SK-N-SH (cell line): ENCODE data around the gene SASH1. TPM values are rescaled to one million over a fixed set of nuclear protein-coding genes. Genes with fewer than 3 reads are reported as not detected.
A peak's percentile ranks its signal among the peaks of the same experiment; 100 is the strongest.

ENCODE experiments used
- CTCF ChIA-PET: fragments of 300-600, 350-600 bp; formaldehyde crosslinking; extraction: SDS; loops from one replicate; lab custom pipeline; 2021; lab: Yijun Ruan, JAX
- POLR2A ChIA-PET: fragments of 350-600 bp; sonication (Branson Sonifier 250); formaldehyde crosslinking; extraction: SDS; loops from one replicate; lab custom pipeline; 2020; ENCODE audit warnings: antibody characterized with exemption, inconsistent platforms; lab: Yijun Ruan, JAX
- DNase-seq: peaks from one replicate; pipeline ENCODE4 v3.0.0; 2012
- H2AFZ ChIP-seq: fragments of 200-600 bp; sonication (generic); 2 replicates; pipeline ENCODE4 v1.8.1; 2016; ENCODE audit warnings: antibody characterized with exemption, mild to moderate bottlenecking, low read depth
- H3F3A ChIP-seq: fragments of 200-600 bp; sonication (generic); replicated peaks from 2 replicates; pipeline ENCODE3; 2016; ENCODE audit warnings: antibody characterized with exemption, mild to moderate bottlenecking; ENCODE audit not compliant: insufficient read depth
- H3K27ac ChIP-seq, 2 experiments: fragments of 200-500 bp in 1 of 2; fragments of 200-600 bp in 1 of 2; sonication (Bioruptor generic) in 1 of 2; sonication (generic), shearing (Covaris generic) in 1 of 2; 2 replicates each; pipeline versions ENCODE4 v1.5.1 to v1.6.1; 2014 to 2016; ENCODE audit warnings: low read depth in 2 of 2, inconsistent platforms in 1 of 2, low read length in 1 of 2, mild to moderate bottlenecking in 1 of 2, mixed read lengths in 1 of 2
- H3K27me3 ChIP-seq: fragments of 200-600 bp; sonication (generic), shearing (Covaris generic); 2 replicates; pipeline ENCODE4 v1.6.1; 2016; ENCODE audit warnings: mixed run types; ENCODE audit not compliant: insufficient read depth
- H3K36me3 ChIP-seq, 2 experiments: fragments of 200-500 bp in 1 of 2; fragments of 200-600 bp in 1 of 2; sonication (Bioruptor generic) in 1 of 2; sonication (generic) in 1 of 2; replicated peaks in 1 of 2; 2 replicates each; pipeline versions ENCODE3 to v1.5.1; 2014 to 2016; ENCODE audit warnings: low read length in 1 of 2, mild to moderate bottlenecking in 1 of 2; ENCODE audit not compliant: insufficient read depth in 2 of 2, control insufficient read depth in 1 of 2
- H3K4me1 ChIP-seq, 2 experiments: fragments of 200-500 bp in 1 of 2; fragments of 200-600 bp in 1 of 2; sonication (Bioruptor generic) in 1 of 2; sonication (generic), shearing (Covaris generic) in 1 of 2; 2 replicates each; pipeline versions ENCODE4 v1.5.1 to v1.6.1; 2014 to 2016; ENCODE audit warnings: low read depth in 1 of 2, low read length in 1 of 2, mixed run types in 1 of 2; ENCODE audit not compliant: insufficient read depth in 2 of 2, control insufficient read depth in 1 of 2
- H3K4me2 ChIP-seq: fragments of 200-600 bp; sonication (generic), shearing (Covaris generic); 2 replicates; pipeline ENCODE4 v1.6.1; 2017; ENCODE audit warnings: mixed run types
- H3K4me3 ChIP-seq, 2 experiments: fragments of 200-500 bp in 1 of 2; fragments of 200-600 bp in 1 of 2; sonication (Bioruptor generic) in 1 of 2; sonication (generic), shearing (Covaris generic) in 1 of 2; 2 replicates each; pipeline versions ENCODE4 v1.5.1 to v1.8.1; 2014 to 2016; ENCODE audit warnings: low read depth in 2 of 2, inconsistent platforms in 1 of 2, low read length in 1 of 2, mild to moderate bottlenecking in 1 of 2, mixed read lengths in 1 of 2, moderate library complexity in 1 of 2
- H3K79me2 ChIP-seq: fragments of 200-600 bp; sonication (generic); 2 replicates; pipeline ENCODE4 v1.8.1; 2017; ENCODE audit warnings: mild to moderate bottlenecking; ENCODE audit not compliant: insufficient read depth
- H3K9ac ChIP-seq: fragments of 200-600 bp; sonication (generic); 2 replicates; pipeline ENCODE4 v1.6.1; 2017; ENCODE audit warnings: mixed run types
- H3K9me2 ChIP-seq: fragments of 200-600 bp; sonication (generic); 2 replicates; pipeline ENCODE4 v1.6.1; 2017; ENCODE audit warnings: mixed run types
- H3K9me3 ChIP-seq: fragments of 200-600 bp; sonication (generic); 2 replicates; pipeline ENCODE4 v1.6.1; 2017; ENCODE audit warnings: mixed run types, mild to moderate bottlenecking, moderate library complexity
- H4K20me1 ChIP-seq: fragments of 200-600 bp; sonication (generic); 2 replicates; pipeline ENCODE4 v1.6.1; 2017; ENCODE audit warnings: mild to moderate bottlenecking, mixed run types; ENCODE audit not compliant: insufficient read depth
- EP300 ChIP-seq, 2 experiments: IDR thresholded peaks; 2 replicates each; pipeline versions ENCODE4 v1.4.0 to v1.6.1; 2012; ENCODE audit warnings: borderline replicate concordance in 1 of 2, low read depth in 1 of 2, low read length in 1 of 2
- FOSL2 ChIP-seq: IDR thresholded peaks from 2 replicates; pipeline ENCODE4 v1.4.0; 2012; ENCODE audit warnings: low read depth, mild to moderate bottlenecking, moderate library complexity, borderline replicate concordance
- FOXJ3 ChIP-seq: sonication (generic); formaldehyde crosslinking; IDR thresholded peaks from 2 replicates; pipeline ENCODE4 v1.5.1; 2020; ENCODE audit warnings: mild to moderate bottlenecking, missing genetic modification reagents
- GATA2 ChIP-seq: sonication (generic); formaldehyde crosslinking; IDR thresholded peaks from 2 replicates; pipeline ENCODE4 v1.5.0; 2020; ENCODE audit warnings: mild to moderate bottlenecking, missing genetic modification reagents
- JUND ChIP-seq: IDR thresholded peaks from 2 replicates; pipeline ENCODE4 v1.4.0; 2012
- NRF1 ChIP-seq: IDR thresholded peaks from 2 replicates; pipeline ENCODE4 v1.6.1; 2012; ENCODE audit warnings: low read depth, mild to moderate bottlenecking, low read length
- POLR2AphosphoS5 ChIP-seq: IDR thresholded peaks from 2 replicates; pipeline ENCODE4 v1.6.1; 2012; ENCODE audit warnings: low read depth, low read length
- RFX5 ChIP-seq: IDR thresholded peaks from 2 replicates; pipeline ENCODE4 v1.6.1; 2012; ENCODE audit warnings: mild to moderate bottlenecking, improper control_type of control experiment, low read length
- RXRA ChIP-seq: IDR thresholded peaks from 2 replicates; pipeline ENCODE4 v1.4.0; 2012; ENCODE audit warnings: low read depth, mild to moderate bottlenecking, borderline replicate concordance
- SMC3 ChIP-seq: IDR thresholded peaks from 2 replicates; pipeline ENCODE4 v1.6.1; 2012; ENCODE audit warnings: low read depth, low read length, improper control_type of control experiment
- TCF12 ChIP-seq: IDR thresholded peaks from 2 replicates; pipeline ENCODE4 v1.4.0; 2012
- TEAD4 ChIP-seq: IDR thresholded peaks from 2 replicates; pipeline ENCODE4 v1.4.0; 2012; ENCODE audit warnings: mild to moderate bottlenecking, borderline replicate concordance; ENCODE audit not compliant: insufficient read depth
- USF1 ChIP-seq: IDR thresholded peaks from 2 replicates; pipeline ENCODE4 v1.4.0; 2012; ENCODE audit warnings: low read depth, borderline replicate concordance
- WGBS: methylation state at CpG from one replicate; pipeline ENCODE4 v1.1.6; 2017; ENCODE audit warnings: low lambda C conversion rate; 5-methylcytosine and 5-hydroxymethylcytosine counted together
- polyA plus RNA-seq, 3 experiments: library from polyadenylated mRNA; depleted of rRNA; stranded (reverse); fragments of >200 nt; gene quantifications; 2 replicates each; pipeline ENCODE4 v1.2.3, GENCODE V29; 2012
- TF ChIP-seq, protein P1 (sequence below): IDR thresholded peaks from 2 replicates; pipeline ENCODE4 v1.4.0; 2012; ENCODE audit warnings: low read depth
- TF ChIP-seq, protein P2 (sequence below): fragments of 200-600 bp; sonication (generic); IDR thresholded peaks from 2 replicates; pipeline ENCODE4 v1.6.1; 2017; ENCODE audit warnings: antibody characterized with exemption, mild to moderate bottlenecking, moderate library complexity
- TF ChIP-seq, protein P3 (sequence below): IDR thresholded peaks from 2 replicates; pipeline ENCODE4 v1.4.0; 2012; ENCODE audit warnings: low read depth, borderline replicate concordance
- TF ChIP-seq, protein P4 (sequence below): IDR thresholded peaks from 2 replicates; pipeline ENCODE4; 2012

The SASH1 gene
- polyA plus RNA-seq, 1 of the 3 experiments (the other 2 are of a cell fraction) = 19.8 TPM

DNA sequence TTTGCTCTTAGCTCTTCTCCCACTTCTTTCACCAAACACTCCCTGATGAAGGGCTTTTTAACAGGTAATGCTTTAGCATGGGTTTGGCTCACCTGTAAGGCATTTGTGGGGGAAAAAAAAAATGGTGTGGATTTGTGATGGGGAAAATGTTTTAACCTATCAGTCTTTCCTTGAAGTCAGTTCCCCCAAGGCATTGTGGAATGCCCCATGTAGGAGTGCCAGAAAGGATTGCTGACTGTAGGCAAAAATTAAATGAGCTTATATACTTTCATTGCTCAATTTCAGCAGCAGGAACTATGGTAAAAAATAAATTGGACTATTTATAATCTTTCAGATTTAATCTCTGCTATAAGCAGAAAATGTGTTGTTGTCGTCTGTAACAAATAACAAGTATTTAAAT lies 10.6 kb upstream of the SASH1 start:
- Histone ChIP-seq H3K9ac (no peak overlapping the region), H3K9me3 (no peaks in the 10 kb centered on the region), H3K36me3 (peaks cover 0 to 3% of the 10 kb centered on the region in 2 experiments), H3K27ac (peak overlapping the region in 1 of 2 experiments; percentile 99; a peak in 2 of 4 replicates), H3K4me1 (peaks cover 0 to 30% of the 10 kb centered on the region in 2 experiments; a peak in 2 of 4 replicates), H3K4me3 (no peak overlapping the region), H4K20me1 (no peaks in the 10 kb centered on the region)
- POLR2A ChIA-PET = no interaction called here
- CTCF ChIA-PET = no interaction called here
- no peak for TF ChIP-seq POLR2AphosphoS5
- TF ChIP-seq, all 33 proteins: peak for 0
- no peaks in the 10 kb centered on the region for H3K27me3 ChIP-seq
- peaks cover 65% of the 10 kb centered on the region for H3K79me2 ChIP-seq
- H2AFZ ChIP-seq = no peak overlapping the region
- no peaks in the 10 kb centered on the region for H3K9me2 ChIP-seq
- H3K4me2 ChIP-seq = no peak overlapping the region
- WGBS = 85% methylated on average over 1 of the region's 1 CpG
- peaks cover 49% of the 10 kb centered on the region for H3F3A ChIP-seq
- no peak for DNase-seq

- WGBS = 86% methylated on average over 9 of the region's 9 CpGs
- no peaks in the 10 kb centered on the region for H4K20me1 ChIP-seq
- H3K9me2 ChIP-seq = no peaks in the 10 kb centered on the region
- ChIA-PET POLR2A (no interaction called here), CTCF (no interaction called here)
- peaks cover 0 to 8% of the 10 kb centered on the region in 2 experiments for H3K36me3 ChIP-seq
- peaks cover 0 to 4% of the 10 kb centered on the region in 2 experiments; a peak in 1 of 4 replicates for H3K4me1 ChIP-seq
- DNase-seq = no peak
- H3K79me2 ChIP-seq = peaks cover 82% of the 10 kb centered on the region
- H3K27ac ChIP-seq = peak overlapping the region in 1 of 2 experiments; percentile 70; a peak in 2 of 4 replicates
- TF ChIP-seq NRF1 (no peak), FOSL2 (no peak), EP300 (IDR thresholded peaks at IDR 0.05; ENCODE audit: borderline replicate concordance in 1 of 2, low read depth in 1 of 2, low read length in 1 of 2) (no peak), RXRA (no peak), TCF12 (no peak), FOXJ3 (CRISPR knock-in tag) (no peak), SMC3 (no peak), JUND (no peak), USF1 (no peak), GATA2 (CRISPR knock-in tag) (no peak), RFX5 (no peak), TEAD4 (no peak)
- TF ChIP-seq, protein P1, sequence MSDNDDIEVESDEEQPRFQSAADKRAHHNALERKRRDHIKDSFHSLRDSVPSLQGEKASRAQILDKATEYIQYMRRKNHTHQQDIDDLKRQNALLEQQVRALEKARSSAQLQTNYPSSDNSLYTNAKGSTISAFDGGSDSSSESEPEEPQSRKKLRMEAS = no peak
- TF ChIP-seq, protein P2, sequence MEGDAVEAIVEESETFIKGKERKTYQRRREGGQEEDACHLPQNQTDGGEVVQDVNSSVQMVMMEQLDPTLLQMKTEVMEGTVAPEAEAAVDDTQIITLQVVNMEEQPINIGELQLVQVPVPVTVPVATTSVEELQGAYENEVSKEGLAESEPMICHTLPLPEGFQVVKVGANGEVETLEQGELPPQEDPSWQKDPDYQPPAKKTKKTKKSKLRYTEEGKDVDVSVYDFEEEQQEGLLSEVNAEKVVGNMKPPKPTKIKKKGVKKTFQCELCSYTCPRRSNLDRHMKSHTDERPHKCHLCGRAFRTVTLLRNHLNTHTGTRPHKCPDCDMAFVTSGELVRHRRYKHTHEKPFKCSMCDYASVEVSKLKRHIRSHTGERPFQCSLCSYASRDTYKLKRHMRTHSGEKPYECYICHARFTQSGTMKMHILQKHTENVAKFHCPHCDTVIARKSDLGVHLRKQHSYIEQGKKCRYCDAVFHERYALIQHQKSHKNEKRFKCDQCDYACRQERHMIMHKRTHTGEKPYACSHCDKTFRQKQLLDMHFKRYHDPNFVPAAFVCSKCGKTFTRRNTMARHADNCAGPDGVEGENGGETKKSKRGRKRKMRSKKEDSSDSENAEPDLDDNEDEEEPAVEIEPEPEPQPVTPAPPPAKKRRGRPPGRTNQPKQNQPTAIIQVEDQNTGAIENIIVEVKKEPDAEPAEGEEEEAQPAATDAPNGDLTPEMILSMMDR = no peak
- TF ChIP-seq, protein P3, sequence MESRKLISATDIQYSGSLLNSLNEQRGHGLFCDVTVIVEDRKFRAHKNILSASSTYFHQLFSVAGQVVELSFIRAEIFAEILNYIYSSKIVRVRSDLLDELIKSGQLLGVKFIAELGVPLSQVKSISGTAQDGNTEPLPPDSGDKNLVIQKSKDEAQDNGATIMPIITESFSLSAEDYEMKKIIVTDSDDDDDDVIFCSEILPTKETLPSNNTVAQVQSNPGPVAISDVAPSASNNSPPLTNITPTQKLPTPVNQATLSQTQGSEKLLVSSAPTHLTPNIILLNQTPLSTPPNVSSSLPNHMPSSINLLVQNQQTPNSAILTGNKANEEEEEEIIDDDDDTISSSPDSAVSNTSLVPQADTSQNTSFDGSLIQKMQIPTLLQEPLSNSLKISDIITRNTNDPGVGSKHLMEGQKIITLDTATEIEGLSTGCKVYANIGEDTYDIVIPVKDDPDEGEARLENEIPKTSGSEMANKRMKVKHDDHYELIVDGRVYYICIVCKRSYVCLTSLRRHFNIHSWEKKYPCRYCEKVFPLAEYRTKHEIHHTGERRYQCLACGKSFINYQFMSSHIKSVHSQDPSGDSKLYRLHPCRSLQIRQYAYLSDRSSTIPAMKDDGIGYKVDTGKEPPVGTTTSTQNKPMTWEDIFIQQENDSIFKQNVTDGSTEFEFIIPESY = no peak
- TF ChIP-seq, protein P4, sequence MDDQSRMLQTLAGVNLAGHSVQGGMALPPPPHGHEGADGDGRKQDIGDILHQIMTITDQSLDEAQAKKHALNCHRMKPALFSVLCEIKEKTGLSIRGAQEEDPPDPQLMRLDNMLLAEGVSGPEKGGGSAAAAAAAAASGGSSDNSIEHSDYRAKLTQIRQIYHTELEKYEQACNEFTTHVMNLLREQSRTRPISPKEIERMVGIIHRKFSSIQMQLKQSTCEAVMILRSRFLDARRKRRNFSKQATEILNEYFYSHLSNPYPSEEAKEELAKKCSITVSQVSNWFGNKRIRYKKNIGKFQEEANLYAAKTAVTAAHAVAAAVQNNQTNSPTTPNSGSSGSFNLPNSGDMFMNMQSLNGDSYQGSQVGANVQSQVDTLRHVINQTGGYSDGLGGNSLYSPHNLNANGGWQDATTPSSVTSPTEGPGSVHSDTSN = no peak
- H3K4me2 ChIP-seq = no peak overlapping the region
- H3K27me3 ChIP-seq = no peaks in the 10 kb centered on the region
- H3F3A ChIP-seq = peaks cover 12% of the 10 kb centered on the region
- no peak overlapping the region for H3K4me3 ChIP-seq
- no peaks in the 10 kb centered on the region for H3K9me3 ChIP-seq
- H2AFZ ChIP-seq = no peak overlapping the region
- no peak overlapping the region for H3K9ac ChIP-seq
These were observed 5.7 kb upstream of the SASH1 start for GRCh38 chr6:148336901-148337300.
